GM21529 (cell line): ENCODE data around the gene SLC12A8.

Source experiments
- ATAC-seq: cut with Tn5 transposase; IDR thresholded peaks from one replicate; pipeline ENCODE4 v1.9.1; 2021; ENCODE audit not compliant: unreplicated experiment

SLC12A8 gene

DNA sequence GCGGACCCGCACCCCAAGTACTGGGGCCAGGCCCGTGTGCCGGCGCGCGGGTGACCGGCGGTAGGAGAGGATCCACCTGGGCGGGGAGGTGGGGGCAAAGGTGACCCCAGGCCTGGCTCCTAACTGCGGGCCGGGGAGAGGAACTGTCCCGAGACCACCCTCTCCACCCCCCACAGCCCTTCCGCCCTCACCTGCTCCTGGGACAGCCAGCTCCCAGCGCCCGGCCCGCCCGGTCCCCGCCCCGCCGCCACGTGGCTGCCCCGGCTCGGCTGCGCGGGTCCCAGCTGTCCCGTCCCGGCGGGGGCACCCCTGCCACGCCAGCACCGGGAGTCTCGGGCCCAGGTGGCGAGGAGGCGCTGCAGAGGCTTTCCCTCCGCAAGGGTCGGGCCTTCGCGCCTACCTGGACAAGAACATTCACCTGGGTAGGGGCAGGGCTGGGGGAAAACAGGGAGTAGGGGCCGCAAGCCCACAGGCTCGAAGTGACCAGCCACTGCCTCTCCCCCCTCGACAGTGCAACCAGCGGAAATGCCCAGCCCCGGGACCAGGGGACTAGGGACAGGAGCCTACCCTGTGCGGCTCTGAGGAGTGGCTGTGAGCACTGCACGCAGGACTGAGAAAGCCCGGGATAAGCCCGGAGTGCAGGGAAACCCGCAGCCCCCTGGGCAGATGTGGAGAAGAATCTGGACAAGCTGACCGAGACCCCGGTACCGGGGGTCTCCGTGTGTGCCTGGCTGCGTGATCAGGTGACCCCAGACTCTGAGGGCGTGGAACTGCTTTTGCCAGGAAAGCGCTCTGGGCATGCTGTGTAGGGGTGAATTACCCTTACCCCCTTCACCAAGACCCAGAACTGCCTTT is at the start of gene SLC12A8:
SLC12A8 (minus strand) TSS at position 240 of the 855 bp plus-strand sequence. CDS start 1,399 bp downstream, outside the sequence.
- no peak for ATAC-seq

DNA sequence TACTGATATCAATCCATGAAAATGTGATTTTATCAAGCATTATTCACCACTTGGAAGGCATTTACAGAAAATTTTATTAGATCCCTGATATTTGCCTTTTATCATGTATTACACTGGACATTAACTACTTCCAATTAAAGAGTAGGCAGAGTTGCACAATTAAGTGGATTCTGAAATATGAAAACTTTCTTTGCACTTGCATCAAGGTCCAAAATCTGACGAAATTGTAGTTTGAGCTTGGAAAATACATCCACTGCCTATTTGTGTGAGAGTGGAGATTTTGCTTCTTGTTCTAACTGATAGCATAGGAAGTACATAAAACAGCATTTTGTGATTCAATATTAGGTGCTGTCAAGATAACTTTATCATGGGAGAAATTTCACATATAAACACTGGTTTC is 49.6 kb upstream of the SLC12A8 start:
- ATAC-seq = no peak

DNA sequence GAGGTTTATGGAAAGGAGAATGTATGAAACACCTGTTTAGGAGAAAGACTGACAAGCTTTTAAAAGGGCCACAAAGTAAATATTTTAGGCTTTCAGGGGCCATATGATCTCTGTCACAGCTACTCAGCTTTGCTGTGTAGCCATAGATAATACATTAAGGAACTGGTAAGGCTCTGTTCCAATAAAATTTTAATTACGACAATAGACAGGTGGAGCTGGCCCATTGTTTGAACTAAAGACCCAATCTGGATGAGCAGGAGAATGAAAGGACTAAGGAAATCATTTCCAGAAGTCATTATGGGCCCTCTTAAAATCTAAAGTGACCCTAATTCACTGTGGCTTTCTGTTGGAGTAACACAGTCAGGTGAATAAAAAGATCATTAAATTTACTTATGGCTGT is 48.5 kb upstream of the SLC12A8 start:
- no peak for ATAC-seq

DNA sequence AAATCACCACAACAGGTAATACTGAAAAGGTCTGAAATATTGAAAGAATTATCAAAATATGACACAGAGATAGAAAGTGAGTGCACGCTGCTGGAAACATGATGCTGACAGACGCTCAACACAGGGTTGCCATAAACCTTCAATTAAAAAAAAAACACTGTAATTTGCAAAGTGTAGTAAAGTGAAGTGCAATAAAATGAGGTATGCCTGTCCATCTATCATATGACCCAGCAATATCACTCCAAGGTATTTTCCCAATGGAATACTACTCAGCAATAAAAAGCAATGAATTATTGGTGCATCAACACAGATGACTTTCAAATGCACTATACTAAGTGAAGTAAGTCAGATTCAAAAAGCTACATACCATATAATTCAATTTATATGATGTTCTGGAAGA is 47.6 kb upstream of the SLC12A8 start:
- ATAC-seq = no peak

- ATAC-seq = no peak
Observed at GRCh38 chr3:125257536-125257935, 45.0 kb upstream of the SLC12A8 start.

DNA sequence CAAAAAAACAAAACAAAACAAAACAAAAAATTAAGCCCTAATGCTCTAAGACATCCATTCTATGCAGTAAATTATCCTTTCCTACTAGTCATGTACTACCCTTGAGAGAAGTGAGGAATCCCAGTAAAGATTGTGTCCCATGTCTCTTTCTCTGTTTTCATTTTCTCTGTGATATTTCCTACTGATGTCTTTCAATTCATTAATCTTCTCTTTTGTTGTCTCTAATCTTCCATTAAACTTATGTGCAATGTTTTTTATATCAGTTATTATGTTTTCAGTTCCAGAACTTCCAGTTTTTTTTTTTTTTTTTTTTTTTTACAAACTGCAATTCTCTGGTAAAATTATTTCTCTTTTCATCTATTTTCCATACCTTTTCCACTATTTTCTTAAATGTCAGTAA is 44.1 kb upstream of the SLC12A8 start:
- ATAC-seq = no peak

GRCh38 chr3:125250973-125251372 is 38.4 kb upstream of the SLC12A8 start:
- ATAC-seq = no peak

DNA sequence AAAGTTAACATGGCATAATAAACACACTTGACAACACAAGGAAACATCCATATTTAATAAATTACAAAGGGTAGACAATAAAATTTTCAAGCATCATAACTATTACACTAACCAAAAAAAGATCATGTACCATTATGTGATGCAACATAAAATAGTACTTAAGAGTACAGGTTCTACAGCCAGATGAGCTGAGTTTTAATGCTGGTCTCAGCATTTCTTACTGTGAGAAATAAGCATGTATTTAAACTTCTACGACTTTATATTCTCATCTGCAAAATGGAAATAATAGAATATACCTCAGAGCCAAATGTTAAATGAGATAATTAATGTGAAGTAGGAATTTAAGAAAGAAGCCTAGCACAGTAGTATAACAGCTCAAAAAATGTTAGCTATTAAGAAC is 33.7 kb upstream of the SLC12A8 start:
- no peak for ATAC-seq

GRCh38 chr3:125245521-125245920 is 33.0 kb upstream of the SLC12A8 start:
- no peak for ATAC-seq

GRCh38 chr3:125240496-125240895 is 27.9 kb upstream of the SLC12A8 start:
- no peak for ATAC-seq

DNA sequence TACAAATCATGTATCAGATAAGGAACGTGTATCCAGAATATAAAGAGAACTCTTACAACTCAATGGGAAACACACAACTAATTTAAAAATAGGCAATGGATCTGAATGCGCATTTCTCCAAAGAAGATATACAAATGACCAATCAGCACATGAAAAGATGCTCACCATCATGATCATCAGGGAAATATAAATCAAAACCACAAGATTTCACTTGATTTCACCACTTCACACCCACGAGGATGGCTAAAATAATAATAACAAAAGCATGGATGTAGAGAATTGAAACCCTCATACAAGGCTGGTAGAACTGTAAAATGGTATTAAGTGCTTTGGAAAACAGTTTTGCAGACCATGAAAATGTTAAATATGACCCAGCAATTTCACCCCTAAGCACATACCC is 26.7 kb upstream of the SLC12A8 start:
- ATAC-seq = no peak

DNA sequence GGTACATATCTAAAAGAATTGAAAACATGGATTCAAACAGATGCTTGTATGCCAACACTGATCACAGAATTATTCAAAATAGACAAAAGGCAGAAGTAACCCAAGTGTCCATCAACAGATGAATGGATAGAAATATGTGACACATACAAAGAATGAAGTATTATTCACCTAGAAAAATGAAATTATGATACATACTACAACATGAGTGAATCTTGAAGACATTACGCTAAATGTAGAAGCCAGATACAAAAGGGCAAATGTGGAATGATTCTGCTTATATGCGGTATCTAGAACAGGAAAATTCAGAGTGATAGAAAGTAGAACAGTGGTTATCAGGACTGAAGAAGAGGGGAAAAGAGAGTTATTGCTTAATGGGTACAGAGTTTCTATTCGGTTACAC is 26.2 kb upstream of the SLC12A8 start:
- ATAC-seq = no peak

DNA sequence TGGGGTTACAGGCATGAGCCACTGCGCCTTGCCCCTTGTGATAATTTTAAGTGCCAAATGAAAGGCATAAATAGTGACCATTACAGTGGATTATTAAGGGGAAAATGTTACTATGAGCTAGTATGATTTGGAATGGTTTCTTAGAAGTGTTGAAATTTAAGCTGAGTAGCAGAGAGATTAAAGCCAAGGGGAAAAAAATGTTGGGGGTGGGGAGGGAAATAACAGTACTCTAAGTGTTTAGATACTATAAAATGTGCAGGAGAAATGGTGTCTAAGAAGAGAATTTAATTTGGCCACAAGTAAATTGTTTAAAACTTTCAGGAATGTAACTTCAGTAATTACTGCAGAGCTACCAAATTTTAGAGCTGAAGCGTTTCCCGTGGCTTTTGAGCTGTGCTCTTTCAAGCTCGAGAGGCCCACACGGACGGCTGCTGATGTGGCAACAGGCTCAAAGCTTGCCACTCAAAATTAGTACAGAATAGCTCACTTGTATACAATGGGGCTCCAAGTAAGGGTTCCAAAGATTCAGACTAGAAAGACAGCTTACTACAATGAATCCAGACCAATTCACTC is 23.9 kb upstream of the SLC12A8 start:
- ATAC-seq = no peak

- ATAC-seq = no peak
Observed at GRCh38 chr3:125234831-125235230, 22.3 kb upstream of the SLC12A8 start.

DNA sequence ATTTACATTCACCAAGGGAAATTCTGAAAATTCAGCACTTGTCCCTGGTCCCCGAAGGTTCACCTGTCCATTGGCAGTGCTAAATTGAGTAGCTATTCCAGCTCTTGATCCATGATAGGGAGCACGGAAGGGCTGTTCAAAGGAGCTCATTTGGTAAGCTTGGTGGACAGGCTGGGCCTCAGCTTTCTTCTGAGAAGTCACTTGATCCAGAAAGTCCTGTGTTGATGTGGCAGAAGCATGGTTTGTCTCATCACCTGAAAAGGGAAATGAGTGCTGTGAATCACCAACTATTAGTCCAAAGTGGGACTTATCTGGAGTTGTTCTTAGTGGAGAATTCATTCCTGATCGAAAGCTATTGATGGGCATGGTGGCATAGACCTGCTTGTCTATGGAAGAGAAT is 19.9 kb upstream of the SLC12A8 start:
- no peak for ATAC-seq

DNA sequence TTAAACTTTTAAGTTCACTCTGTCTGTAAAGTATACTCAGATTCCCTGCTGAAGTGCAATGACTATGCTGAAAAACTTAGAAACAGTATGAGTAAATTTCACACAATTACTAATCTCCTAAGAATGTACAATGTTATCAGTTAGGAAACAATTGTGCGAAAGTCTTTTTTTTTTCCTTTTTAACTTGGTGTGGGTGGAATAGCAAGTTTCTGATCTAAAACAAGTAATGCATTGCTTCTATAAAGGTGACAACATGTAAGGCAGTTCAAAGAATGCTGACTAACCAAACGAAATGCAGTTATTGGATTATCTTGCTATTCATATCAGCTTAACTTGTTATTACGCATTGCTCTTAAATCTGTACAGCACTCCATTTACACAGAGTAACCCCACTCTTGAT is 19.3 kb upstream of the SLC12A8 start:
- no peak for ATAC-seq

GRCh38 chr3:125229707-125230106 is 17.2 kb upstream of the SLC12A8 start:
- no peak for ATAC-seq

DNA sequence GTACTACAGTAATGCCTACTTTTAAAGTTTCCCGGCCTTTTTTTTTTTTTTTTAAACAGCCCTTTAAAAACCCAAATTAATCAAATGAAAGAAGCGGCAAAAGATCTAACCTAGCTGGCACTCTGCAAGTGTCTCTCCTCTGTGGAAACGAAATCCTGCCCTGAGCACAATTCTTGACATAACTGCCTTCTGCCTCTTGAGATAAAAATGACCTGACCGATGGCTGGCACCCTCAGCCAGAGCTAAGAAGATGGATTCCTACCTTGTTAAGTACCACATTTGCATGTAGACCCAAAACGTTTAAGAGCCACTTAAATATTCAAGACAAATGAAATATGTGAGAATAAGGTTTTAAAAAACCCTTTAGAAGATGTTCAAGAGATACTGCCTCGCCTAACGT is 16.6 kb upstream of the SLC12A8 start:
- no peak for ATAC-seq

GRCh38 chr3:125221831-125222230 is 9.3 kb upstream of the SLC12A8 start:
- ATAC-seq = no peak

- no peak for ATAC-seq
Observed at GRCh38 chr3:125220727-125221429, 8.3 kb upstream of the SLC12A8 start.

- no peak for ATAC-seq
Observed at GRCh38 chr3:125220183-125220582, 7.6 kb upstream of the SLC12A8 start.

DNA sequence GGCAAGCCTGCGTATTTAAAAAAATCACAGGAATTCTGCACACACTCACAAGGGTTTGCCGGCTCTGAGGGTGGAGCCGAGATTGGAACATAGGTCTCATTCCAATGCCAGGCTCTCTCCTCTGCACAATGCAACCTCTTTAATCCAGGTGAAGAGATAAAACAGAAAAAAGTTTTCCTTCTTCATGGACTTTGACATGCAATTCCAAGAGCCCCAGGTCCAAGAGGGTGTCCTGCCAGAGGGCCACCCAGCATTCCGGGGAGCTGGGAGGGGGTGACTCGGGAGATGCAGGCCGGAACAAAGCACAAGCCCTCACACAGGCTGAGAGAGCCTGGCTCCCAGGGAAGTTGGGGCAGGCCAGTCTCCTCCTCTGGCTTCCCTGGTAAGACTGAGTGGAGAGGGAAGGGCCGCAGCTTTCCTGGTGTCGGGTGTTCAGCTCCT is 6.7 kb upstream of the SLC12A8 start:
- ATAC-seq = no peak
